RCC 7860 (cell line): ENCODE data around the gene METTL17.
A peak's percentile ranks its signal among the peaks of the same experiment; 100 is the strongest.

Experiments used
- DNase-seq: peaks from one replicate; pipeline ENCODE4 v3.0.0-alpha.2; 2015; ENCODE audit warnings: low spot score
- FAIRE-seq: peaks from 2 replicates; lab custom pipeline; 2012; peaks lifted over from hg19 to GRCh38; lab: Jason Lieb, UNC

The METTL17 gene

GRCh38 chr14:21041676-21042433 is 52.1 kb downstream of the METTL17 start, which contains the start of gene RNASE7:
Gene RNASE7, plus strand, starts transcription at chr14:21042362. Its CDS starts 631 bp downstream, at chr14:21042993.
- FAIRE-seq, result no peak
- peak; percentile 16 for DNase-seq

GRCh38 chr14:21042918-21043317 is 53.1 kb downstream of the METTL17 start:
- DNase-seq (no peak), FAIRE-seq (no peak)

DNA sequence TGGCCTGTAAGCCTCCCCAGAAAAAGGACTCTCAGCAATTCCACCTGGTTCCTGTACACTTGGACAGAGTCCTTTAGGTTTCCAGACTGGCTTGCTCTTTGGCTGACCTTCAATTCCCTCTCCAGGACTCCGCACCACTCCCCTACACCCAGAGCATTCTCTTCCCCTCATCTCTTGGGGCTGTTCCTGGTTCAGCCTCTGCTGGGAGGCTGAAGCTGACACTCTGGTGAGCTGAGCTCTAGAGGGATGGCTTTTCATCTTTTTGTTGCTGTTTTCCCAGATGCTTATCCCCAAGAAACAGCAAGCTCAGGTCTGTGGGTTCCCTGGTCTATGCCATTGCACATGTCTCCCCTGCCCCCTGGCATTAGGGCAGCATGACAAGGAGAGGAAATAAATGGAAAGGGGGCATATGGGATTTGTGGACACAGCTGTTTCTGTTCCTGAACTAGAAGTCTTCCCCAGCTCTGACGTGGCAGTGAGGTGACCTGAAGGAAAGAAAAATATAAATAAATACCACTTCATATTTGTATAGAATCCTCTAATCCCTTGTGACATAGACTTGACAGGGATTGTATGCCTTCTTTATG is 53.7 kb downstream of the METTL17 start:
- FAIRE-seq (no peak), DNase-seq (no peak)

- DNase-seq (no peak), FAIRE-seq (no peak)
Observed at GRCh38 chr14:21043974-21044618, 54.3 kb downstream of the METTL17 start.
